Measurements from ENCODE around the gene SERPINF2. TPM values are rescaled to one million over a fixed set of nuclear protein-coding genes. Genes with fewer than 3 reads are reported as not detected.

Gene SERPINF2
- total RNA-seq, 1 donor from 2014 or later, result 74.5 TPM

- H3K36me3 Mint-ChIP-seq (ENCODE audit: insufficient read depth), result peaks cover 12% of the 10 kb centered on the region
Observed at GRCh38 chr17:1776328-1776727, 33.7 kb downstream of the SERPINF2 start.

GRCh38 chr17:1776857-1777256 is 34.2 kb downstream of the SERPINF2 start:
- peak overlapping the region; percentile 83 for H3K27ac Mint-ChIP-seq

More at GRCh38 chr17:1776328-1776727, 33.7 kb downstream of the SERPINF2 start:
- TF ChIP-seq CTCF (IDR thresholded peaks at IDR 0.05; ENCODE audit: unreplicated experiment), result no peak
- Mint-ChIP-seq H3K27me3 (no peaks in the 10 kb centered on the region), H3K4me1 (ENCODE audit: low read depth) (no peaks in the 10 kb centered on the region), H3K27ac (peak overlapping the region; percentile 83), H3K4me3 (ENCODE audit: low read depth) (no peak overlapping the region), H3K9me3 (ENCODE audit: low read depth) (no peaks in the 10 kb centered on the region)
- no peak for DNase-seq (ENCODE audit: low spot score, unreplicated experiment)

GRCh38 chr17:1779571-1780131 is 37.0 kb downstream of the SERPINF2 start:
- Mint-ChIP-seq H3K4me1 (ENCODE audit: low read depth) (peaks cover 3% of the 10 kb centered on the region), H3K27ac (no peak overlapping the region), H3K9me3 (ENCODE audit: low read depth) (no peaks in the 10 kb centered on the region), H3K4me3 (ENCODE audit: low read depth) (no peak overlapping the region), H3K36me3 (ENCODE audit: insufficient read depth) (peaks cover 22% of the 10 kb centered on the region), H3K27me3 (no peaks in the 10 kb centered on the region)
- TF ChIP-seq CTCF (IDR thresholded peaks at IDR 0.05; ENCODE audit: unreplicated experiment), result no peak
- no peak for DNase-seq (ENCODE audit: low spot score, unreplicated experiment)

More at GRCh38 chr17:1776857-1777256, 34.2 kb downstream of the SERPINF2 start:
- Mint-ChIP-seq H3K4me3 (ENCODE audit: low read depth) (no peak overlapping the region), H3K36me3 (ENCODE audit: insufficient read depth) (peaks cover 12% of the 10 kb centered on the region), H3K4me1 (ENCODE audit: low read depth) (no peaks in the 10 kb centered on the region), H3K27me3 (no peaks in the 10 kb centered on the region), H3K9me3 (ENCODE audit: low read depth) (no peaks in the 10 kb centered on the region)
- DNase-seq (ENCODE audit: low spot score, unreplicated experiment), result no peak
- no peak for TF ChIP-seq CTCF (IDR thresholded peaks at IDR 0.05; ENCODE audit: unreplicated experiment)

- no peaks in the 10 kb centered on the region for H3K27me3 Mint-ChIP-seq
- no peak for DNase-seq (ENCODE audit: low spot score, unreplicated experiment)
- H3K27ac Mint-ChIP-seq, result no peak overlapping the region
- no peaks in the 10 kb centered on the region for H3K9me3 Mint-ChIP-seq (ENCODE audit: low read depth)
- TF ChIP-seq CTCF (IDR thresholded peaks at IDR 0.05; ENCODE audit: unreplicated experiment), result no peak
- no peak overlapping the region for H3K4me3 Mint-ChIP-seq (ENCODE audit: low read depth)
- H3K4me1 Mint-ChIP-seq (ENCODE audit: low read depth), result peaks cover 3% of the 10 kb centered on the region
- peaks cover 21% of the 10 kb centered on the region for H3K36me3 Mint-ChIP-seq (ENCODE audit: insufficient read depth)
Observed at GRCh38 chr17:1782171-1782567, 39.5 kb downstream of the SERPINF2 start.

- Mint-ChIP-seq H3K4me3 (ENCODE audit: low read depth) (no peak overlapping the region), H3K36me3 (ENCODE audit: insufficient read depth) (peaks cover 18% of the 10 kb centered on the region), H3K9me3 (ENCODE audit: low read depth) (no peaks in the 10 kb centered on the region), H3K27me3 (no peaks in the 10 kb centered on the region), H3K27ac (peak overlapping the region; percentile 54), H3K4me1 (ENCODE audit: low read depth) (peaks cover 3% of the 10 kb centered on the region)
- DNase-seq (ENCODE audit: low spot score, unreplicated experiment), result no peak
- TF ChIP-seq CTCF (IDR thresholded peaks at IDR 0.05; ENCODE audit: unreplicated experiment), result no peak
Observed at GRCh38 chr17:1783271-1783670, 40.6 kb downstream of the SERPINF2 start.

Data from progenitor cell of endocrine pancreas (in vitro differentiated cells).